NCI-H510A treated with DMSO at 0.1 percent for 48 hours (cell line): ENCODE results near the gene TIPRL.

ENCODE experiments used
- DNase-seq: peaks from one replicate; lab custom pipeline; 2025; lab: John Stamatoyannopoulos, UW

Gene TIPRL

GRCh38 chr1:168216171-168216570 is 37.4 kb downstream of the TIPRL start:
- DNase-seq: no peak

DNA sequence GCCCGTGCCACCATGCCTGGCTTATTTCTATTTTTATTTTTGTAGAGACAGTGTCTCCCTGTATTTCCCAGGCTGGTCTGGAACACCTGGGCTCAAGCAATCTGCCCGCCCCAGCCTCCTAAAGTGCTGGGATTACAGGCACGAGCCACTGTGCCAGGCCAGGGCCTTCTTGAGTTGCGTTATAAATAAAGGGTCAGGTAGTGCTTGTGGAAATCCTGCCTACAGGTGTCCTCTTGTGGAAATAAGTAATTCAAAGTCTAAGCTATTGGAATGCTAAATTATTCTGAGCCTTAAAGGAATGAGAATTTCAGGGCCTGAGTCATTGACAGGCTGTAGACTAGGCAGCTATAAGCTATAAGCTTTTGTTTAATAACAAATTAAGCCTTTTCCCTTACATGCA is 38.9 kb downstream of the TIPRL start:
- DNase-seq: no peak

- no peak for DNase-seq
Measured at GRCh38 chr1:168218658-168219057, 39.9 kb downstream of the TIPRL start.

DNA sequence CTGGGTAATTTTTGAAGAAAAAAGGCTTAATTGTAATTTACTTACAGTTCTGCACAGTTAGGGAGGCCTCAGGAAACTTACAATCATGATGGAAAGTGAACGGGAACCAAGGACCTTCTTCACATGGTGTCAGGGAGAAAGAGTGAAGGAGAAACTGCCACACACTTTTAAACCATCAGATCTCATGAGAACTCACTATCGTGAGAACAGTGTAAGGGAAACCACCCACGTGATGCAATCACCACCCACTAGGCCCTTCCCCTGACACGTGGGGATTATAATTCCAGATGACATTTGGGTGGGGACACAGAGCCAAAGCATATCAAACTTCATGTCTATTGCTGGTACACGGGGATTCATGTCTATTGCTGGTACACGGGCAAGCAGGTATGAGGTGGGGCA is 41.7 kb downstream of the TIPRL start:
- DNase-seq: no peak

- DNase-seq: no peak
Measured at GRCh38 chr1:168221275-168221674, 42.5 kb downstream of the TIPRL start.

GRCh38 chr1:168223261-168223660 is 44.5 kb downstream of the TIPRL start:
- no peak for DNase-seq

DNA sequence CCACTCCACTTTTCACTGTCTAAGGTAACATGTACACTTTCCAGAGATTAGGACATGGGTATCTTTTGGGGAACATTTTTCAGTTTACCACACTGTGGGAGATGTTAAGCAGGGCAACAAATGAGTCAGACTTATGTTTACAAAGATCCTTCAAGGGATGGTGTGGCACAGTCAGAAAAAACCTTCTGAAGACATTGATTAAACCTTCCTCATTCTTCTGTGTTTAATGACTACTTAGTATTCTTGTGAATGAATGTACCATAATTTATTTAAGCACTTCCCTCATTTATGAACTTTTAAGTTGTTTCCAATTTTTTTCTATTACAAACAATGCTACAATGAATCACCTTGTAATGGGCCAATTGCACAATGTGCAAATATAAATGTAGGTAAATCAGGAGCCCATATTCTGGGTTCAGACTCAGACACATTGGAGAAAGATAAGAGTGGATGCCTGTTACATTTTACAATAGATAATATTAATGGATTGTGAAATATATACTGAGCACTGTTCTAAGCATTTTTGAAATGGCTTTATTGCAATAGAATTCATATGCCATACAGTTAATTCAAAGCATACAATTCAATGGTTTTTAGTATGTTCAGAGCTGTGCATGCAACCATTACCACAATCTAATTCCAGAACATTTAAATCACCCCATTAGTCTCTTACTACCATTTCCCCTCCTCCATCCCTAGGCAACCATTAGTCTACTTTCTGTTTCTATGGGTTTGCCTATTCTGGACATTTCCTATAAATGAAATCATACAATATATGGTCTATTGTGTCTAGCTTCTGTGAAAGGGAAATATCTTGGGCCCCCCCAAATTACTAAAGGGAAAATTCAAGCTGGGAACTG is 45.1 kb downstream of the TIPRL start:
- no peak for DNase-seq

GRCh38 chr1:168224991-168225390 is 46.2 kb downstream of the TIPRL start:
- DNase-seq: peak; percentile 9

DNA sequence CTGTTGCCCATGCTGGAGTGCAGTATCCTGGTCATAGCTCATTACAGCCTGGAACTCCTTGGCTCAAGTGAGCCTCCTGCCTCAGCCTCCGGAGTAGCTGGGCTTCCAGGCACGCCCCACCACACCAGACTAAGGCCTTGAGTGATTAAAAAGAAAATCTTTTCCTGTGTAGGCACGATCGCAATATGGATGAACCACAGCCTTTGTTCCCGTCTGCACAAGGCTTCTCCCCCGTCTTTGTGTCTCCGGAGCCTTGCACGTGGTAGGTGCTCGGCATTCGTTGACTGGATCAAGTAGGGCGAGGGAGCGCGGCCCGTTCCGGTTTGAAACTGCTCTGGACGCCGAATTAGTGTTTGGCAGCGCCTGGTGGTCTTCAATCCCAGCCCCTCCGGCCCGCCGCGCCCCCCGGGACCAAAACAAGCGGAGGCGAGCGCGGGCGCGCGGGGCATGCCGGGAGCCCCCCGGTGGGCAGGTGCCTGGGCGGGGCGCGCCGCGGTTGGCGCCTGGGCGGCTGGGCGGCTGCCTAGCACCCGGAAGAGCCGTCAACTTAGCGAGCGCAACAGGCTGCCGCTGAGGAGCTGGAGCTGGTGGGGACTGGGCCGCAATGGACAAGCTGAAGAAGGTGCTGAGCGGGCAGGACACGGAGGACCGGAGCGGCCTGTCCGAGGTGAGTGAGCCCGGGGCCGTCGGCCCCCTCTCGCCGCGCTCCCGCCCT is 46.9 kb downstream of the TIPRL start, which contains the start of gene SFT2D2:
Gene SFT2D2, plus strand, starts transcription at position 529 of the 715 bp plus-strand sequence. Its CDS starts 76 bp downstream, at position 605.
- peak; percentile 77 for DNase-seq

GRCh38 chr1:168227620-168228019 is 48.9 kb downstream of the TIPRL start:
- DNase-seq: peak; percentile 55

- no peak for DNase-seq
Measured at GRCh38 chr1:168229893-168230292, 51.1 kb downstream of the TIPRL start.

DNA sequence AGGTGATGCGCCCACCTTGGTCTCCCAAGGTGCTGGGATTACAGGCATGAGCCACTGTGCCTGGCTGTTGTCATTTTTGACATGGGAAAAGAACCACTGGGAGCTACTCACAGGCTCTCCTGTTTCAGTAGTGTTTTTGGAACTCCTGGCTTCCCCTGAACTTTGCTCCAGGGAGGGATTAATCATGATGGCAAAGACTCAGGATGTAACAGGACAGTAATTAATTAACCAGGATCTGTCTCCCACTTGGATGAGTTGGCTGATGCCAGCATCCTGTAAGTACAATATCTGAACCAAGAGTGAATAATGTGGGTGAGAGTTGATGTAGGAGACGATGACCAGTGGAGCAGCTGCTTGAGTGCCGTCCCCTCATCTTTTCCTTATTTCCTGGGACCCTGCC is 51.9 kb downstream of the TIPRL start:
- no peak for DNase-seq

DNA sequence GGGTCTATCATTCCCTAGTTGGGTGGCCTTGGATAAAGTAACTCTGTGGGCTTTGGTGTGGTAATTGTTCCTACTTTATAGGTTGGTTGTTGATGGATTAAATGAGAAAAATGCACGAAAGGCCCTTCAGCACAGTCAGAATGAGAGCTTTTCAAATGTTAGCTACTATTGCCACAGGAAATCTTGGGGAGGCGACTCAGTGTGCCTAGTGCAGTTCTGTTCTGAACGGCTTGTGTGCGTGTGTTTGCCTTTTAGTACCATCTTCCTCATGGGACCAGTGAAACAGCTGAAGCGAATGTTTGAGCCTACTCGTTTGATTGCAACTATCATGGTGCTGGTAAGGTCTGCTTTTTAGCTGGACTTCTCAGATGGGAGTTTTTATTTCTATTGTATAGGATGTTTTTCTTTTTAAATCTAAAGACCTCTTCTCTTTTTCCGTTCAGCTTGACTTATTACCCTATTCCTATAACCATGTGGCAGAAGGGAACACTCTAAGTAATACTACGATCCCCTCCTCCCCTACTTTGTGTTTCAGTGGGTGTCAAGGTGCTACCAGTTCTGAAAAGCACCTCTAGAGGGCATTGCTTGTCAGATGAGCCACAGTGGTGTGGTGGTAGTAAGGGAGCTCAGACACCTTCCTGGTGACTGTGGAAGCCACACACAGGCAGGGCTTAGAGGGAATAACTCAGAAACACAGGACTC is 56.2 kb downstream of the TIPRL start:
- no peak for DNase-seq

GRCh38 chr1:168235548-168235885 is 56.8 kb downstream of the TIPRL start:
- DNase-seq: no peak

- DNase-seq: no peak
Measured at GRCh38 chr1:168235937-168236336, 57.2 kb downstream of the TIPRL start.

- DNase-seq: no peak
Measured at GRCh38 chr1:168236836-168237611, 58.3 kb downstream of the TIPRL start.

- DNase-seq: no peak
Measured at GRCh38 chr1:168243198-168243597, 64.4 kb downstream of the TIPRL start.

- DNase-seq: no peak
Measured at GRCh38 chr1:168243636-168244212, 65.0 kb downstream of the TIPRL start.

GRCh38 chr1:168245042-168245441 is 66.3 kb downstream of the TIPRL start:
- no peak for DNase-seq

- no peak for DNase-seq
Measured at GRCh38 chr1:168246506-168246905, 67.7 kb downstream of the TIPRL start.
